Central memory CD4-positive, alpha-beta T cell (primary cell): ENCODE results near the gene CCDC172.

Experiments used
- DNase-seq: peaks from one replicate; pipeline ENCODE4 v3.0.0; 2022
- total RNA-seq, 3 experiments: gene quantifications; one replicate each; lab custom pipeline; 2026; lab: John Stamatoyannopoulos, UW

The CCDC172 gene, protein sequence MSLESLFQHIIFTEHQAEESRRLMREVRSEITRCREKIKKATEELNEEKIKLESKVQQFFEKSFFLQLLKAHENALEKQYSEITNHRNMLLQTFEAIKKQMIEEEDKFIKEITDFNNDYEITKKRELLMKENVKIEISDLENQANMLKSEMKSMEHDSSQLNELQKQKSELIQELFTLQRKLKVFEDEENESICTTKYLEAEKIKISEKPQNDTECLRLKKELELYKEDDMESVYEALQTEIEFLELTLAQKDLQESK
- 0 reads per million in 3 experiments for total RNA-seq

DNA sequence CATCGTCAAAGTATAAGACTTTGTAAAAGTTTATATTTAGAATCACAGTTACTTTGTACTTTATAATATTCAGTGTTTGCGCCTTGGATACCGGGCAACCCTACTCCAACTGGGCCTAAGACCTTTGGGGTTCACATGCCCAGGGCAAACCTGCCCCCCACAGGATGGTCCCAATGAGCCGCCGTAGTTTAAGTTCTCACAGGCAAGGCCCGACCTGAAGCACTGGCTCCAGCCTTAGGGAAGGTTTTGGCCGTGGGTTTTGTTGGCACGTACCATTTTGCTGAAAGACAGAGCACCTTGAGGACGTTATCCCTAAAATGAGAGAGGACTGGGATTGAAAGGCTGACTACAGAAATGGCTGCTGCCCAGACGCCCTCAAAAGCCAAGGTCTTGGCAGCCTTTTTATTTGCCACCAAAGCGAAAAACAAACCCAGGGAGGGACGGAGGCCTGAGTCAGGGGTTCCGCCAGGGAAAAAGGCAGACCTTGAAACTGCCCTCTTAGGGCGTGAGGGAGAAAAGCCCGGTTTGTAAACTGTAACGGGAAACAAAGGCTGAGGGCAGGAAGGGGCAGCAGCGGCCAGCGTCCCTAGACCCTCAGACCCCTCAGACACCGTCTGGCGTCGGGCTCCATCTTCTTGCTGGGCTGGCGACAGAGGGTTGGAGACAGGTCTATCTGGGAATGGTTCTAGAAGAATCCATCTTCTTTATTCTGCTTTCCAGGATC lies at the start of gene CCDC172:
Gene CCDC172 (plus strand): TSS at position 222 of the 724 bp plus-strand sequence. CDS start 564 bp downstream, outside the sequence.
- DNase-seq, result no peak

DNA sequence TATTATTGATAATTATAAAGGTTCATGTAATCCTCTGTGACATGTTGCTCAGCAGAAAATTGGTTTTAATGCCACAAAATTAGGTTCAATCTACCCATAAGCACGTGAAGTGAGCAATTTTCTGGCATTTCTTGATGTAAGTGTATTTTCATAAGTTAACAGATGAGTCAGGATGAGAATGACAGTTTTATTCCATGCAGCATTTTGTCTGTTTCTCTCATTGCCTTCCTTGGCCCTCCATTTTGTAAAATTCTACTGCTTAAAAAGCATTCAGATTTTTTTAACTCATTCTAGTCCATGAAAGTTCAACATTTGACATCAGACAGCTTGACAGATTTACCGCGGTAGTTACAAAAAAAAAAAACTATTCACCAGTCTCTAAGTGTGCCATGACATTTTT lies 47.3 kb upstream of the CCDC172 start:
- DNase-seq, result no peak

DNA sequence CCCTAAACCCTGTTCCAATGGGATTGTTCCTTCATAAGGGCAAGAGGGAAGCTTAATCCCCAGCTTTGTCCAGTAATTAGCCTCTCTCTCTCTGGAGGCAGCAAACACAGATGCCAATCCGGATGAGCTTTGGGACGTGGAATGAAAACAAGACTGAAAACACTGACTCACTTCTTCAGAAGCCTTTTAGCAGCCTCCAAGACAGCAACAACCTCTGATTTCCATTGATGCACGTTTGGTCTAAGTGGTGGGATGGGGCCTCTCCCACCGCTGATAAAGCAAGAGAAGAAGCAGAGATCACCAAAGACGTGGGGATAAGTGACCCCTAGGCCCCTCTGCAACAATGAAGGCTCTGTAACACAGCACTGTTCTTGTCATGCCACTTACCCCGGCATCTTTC lies 45.4 kb upstream of the CCDC172 start:
- DNase-seq, result no peak

DNA sequence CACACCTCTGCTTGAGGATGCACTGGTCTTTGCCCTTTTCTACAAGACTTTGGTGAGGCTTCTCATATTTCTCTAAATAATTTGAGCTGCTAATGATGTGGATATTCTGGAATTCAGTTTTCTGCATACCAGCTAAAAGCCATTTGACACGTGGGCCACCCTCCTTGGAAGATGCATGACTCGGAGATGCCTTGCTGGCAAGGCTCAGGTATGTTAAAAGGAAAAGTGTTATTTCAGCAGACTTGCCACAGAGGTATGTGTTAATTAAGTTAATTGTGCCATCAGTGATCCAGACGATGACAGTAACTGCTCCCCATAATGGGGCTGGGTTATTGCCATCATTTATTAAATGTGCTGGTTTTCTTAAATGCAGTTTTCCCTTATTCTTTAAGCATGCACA lies 42.5 kb upstream of the CCDC172 start:
- no peak for DNase-seq

DNA sequence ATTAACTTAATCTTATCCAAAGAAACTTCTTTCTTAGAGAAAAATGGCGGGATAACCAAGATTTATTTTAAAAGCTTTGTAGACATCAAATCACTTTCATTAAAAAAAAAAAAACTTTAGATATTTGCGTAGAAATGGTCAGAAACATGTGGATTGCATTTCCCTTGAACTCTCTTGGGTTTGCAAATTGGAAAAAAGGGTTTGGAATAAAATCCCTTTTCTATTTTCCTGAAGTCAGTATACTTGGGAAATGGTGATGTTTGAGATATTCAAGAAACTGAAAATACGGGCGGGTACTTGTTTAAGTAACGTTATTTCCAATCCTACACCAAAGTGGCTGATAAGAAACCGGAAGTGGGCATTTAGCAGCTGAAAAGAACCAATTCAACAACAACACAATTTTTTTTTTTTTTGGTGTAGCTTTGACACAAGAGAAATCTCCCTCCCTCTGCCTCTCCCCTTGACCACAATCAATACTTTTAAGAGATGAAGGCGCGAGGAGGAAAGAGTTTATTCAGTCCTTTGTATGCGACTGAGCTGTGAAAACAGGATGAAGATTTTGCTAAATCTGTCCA lies 37.5 kb upstream of the CCDC172 start:
- no peak for DNase-seq

DNA sequence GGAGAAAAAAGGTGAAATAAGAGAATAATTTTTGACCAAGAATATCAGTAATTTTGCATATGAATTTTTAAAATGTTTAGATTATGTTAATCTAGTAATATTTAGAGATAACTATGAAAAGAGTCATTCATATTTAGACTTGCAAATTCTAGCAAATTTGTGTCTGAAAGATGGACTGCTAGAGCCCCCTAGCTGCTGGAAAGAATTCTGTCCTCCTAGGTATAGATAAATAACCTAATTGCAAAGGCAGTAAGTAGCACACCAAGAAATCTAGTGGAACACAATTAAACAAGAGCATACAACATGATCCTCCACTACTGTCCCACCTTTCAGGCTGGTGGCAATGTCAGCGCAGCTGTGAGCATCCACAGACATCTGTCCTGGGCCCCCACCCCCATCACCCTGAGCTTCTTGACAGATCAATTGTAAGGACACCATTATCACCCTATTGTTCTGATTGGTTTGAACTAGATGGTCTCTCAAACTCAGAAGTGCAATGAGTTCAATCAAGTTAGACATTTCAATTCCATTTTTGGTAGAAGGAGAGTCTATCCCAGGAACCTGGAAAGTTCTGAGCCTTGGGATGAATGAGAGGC lies 36.2 kb upstream of the CCDC172 start:
- DNase-seq, result no peak

DNA sequence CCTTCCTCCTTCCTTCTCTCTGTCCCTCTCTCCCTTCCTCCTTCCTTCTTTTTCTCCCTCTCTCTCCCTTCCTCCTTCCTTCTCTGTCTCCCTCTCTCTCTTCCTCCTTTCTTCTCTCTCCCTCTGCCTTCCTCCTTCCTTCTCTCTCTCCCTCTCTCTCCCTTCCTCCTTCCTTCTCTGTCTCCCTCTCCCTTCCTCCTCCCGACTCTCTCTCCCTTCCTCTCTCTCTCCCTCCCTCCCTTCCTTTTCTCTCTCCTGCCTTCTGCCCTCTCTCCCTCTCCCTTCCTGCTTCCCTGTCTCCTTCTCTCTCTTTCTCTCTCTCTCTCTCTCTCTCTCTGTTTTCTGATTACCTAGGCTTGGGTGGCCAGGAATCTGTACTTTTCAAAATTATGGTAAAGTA lies 34.6 kb upstream of the CCDC172 start:
- no peak for DNase-seq

DNA sequence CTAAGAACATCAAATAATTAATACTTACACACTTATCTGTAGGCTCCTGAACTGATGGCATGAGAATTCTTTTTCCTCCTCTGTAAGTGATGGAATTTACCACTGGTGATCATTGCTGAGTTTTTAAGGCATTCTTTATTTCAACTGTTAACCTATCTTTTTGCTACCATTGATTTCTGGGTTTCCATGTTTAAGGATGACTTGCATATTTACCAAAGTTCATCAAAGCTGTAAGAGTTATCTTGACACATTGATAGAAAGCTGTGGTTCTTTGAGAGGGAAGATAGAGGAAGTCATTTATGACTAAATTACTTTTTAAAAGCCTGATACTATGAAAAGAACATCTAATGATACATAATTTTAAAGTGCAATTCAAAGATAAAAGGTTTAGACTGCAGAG lies 31.8 kb upstream of the CCDC172 start:
- no peak for DNase-seq

DNA sequence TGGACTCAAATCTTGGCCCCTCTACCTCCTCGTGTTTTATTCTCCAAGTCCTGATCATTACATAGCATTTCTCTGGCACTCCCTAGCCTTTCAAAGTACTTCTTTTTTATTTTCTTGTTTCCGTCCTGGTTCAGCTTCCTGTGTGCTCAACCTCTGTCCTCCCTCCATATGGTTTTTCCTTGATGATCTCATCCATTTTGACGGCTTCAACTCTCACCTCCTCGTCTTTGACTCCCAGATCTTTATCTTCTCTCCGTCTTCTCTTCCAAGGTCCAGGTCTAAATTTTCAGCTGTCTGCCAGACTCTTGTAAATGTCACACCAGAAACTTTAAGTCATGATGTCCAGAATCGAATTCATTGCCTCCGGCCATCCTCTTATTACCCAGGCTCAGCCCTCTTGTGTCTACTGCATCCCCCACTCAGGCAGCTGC lies 27.9 kb upstream of the CCDC172 start:
- no peak for DNase-seq

DNA sequence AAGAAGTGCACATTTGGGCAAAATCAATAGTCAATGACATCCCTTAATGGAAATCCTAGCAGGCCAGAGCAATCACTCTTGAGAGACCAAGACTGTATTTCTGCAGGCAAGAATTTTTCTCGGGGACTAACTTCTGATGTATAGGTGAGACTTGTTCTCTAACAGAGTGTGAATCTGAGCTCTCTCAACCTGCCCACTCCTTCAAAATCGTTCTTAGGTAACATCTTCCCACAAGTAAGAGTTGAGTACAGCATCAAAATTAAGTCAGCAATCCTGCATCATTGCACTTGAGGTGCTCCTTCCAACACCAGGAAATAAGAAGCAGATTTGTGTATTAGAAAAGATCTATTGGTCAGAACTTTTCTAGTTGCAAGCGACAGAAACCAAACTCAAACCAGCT lies 25.7 kb upstream of the CCDC172 start:
- DNase-seq, result no peak

DNA sequence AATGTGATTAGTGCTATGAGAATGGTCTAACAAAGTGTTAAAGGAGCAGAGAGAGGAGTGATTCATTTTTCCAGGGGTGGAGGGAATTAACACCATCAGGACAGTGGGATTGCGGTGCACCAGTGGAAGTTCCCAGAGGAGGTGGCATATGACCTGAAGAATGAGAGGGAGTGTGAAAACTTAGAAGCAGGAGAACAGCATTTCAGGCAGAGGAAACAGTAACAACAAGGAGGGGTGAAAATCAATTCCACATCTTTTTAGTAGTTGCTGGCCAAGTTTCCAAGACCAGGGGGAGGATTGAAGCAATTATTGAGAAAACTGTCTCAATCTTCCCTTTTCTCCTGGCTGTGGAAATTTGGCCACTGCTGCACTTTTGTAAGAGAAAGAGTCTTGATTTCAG lies 23.7 kb upstream of the CCDC172 start:
- DNase-seq, result no peak

DNA sequence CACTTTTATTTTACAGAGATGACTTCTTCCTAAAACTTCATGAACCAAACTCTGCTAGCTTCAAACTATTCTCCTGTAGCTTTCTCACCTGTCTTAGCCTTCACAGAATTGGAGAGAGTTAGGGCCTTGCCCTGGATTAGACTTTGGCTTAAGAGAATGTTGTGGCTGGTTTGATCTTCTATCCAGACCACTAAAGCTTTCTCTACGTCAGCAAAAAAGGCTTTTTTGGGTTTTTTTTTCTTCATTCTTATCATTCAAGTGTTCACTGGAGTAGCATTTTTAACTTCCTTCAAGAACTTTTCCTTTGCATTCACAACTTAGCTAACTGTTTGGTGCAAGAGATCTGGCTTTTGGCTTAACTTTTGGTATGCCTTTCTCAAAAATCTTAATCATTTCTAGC lies 19.3 kb upstream of the CCDC172 start:
- DNase-seq, result no peak

DNA sequence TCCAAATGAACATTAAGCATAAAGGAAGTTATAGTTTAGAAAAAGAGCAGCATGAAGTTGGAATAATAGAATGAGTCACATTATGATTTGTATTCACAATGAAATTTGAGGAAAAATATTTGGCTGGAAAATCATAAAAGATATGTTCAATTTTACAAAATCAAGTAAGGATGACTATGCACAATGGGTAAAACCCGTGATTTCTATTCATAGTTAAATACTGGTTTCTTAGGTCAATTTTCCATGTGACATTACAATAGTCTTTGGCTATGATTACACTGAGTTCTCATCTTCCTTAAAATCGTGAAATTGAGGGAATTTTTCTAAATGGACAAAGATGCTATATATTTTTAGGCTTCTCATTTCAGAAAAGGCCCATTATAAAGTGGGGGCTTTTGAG lies 17.4 kb upstream of the CCDC172 start:
- no peak for DNase-seq

DNA sequence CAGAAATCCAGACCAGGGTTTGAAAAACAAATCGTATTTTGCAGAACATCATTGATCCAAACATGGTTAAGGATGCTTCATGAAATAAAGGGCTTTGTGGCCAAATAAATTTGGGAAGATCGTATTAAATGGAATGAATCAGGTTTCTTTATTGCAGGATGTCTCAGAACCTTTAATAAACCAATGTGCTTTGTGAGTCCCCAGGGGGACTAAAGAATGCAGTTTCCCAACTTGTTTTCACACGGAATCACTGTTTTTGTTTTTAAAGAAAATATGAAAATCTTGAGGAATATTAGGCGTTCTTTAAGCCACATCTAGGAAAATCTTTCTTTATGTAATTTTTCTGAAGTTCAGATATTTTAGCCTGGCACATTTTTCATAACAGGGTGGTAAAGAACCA lies 16.8 kb upstream of the CCDC172 start:
- DNase-seq, result no peak

DNA sequence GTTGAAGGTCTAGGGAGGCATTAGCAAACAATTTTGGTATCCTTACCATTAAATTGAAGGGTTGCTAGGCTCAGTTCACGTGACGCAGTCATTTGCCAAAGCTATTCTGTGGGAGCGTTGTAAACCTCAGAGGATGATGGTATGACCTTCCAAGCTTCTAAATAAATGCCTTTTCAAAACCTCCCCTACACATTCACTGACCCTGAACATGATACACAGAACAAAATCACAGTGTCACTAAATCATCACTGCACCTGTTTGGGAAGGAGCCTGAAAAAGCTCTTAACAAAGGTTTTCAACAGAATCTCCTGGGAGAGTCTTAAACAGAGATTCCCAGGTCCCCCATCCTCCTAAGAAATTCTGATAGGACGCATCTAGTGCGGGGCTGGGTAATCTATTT lies 13.2 kb upstream of the CCDC172 start:
- no peak for DNase-seq

DNA sequence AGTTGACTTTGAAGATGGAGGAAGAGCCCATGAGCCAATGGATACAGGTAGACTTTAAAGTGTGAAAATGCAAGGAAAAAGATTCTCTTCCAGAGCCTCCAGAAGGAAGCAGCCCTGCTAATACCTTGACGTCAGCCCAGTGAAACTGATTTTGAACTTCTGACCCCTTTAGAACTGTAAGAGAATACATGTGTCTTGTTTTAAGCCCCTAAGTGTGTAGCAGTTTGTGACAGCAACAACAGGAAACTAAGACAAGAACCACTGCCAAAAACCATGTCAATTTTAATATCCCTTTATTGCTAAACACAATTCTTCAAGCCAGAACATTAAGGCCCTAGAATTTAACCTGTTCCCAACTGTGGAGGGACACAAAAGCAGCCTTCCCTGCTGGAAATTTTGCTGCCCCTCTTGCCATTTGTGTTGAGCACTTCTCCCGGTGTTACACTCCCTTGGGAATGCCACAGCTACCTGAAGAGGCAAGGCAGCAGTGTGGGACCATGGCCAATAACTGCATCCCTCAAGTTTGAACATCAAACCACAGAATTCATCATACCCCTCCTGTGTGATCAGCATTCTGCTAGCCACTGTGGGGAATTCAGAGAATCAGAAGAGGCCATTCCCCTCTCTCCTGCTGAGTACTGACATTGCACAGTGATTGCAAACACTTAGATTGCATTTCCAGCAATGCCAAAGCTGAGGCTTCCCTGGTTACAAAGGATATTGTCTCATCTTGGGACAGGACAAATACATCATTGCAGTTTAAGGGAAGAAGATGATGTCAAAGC lies 12.3 kb upstream of the CCDC172 start:
- no peak for DNase-seq

DNA sequence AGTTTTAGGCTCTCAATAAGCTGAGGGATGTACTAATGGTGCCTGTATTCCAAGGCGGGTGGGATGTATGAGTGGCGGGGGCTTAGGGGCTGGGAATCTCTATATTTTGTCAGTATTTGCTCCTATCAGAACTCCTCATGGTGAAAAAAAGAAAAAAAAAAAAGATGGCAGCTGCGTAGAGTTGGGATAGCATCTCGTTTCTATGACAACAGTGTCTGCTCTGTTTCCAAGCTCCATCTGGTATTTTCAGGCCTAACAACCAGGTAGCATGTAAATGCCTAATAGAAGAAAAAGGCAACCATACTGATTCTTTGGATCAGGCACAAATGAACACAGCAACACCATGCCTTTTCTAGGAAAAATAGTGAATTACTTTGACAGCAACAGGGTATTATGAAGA lies 11.7 kb upstream of the CCDC172 start:
- no peak for DNase-seq

DNA sequence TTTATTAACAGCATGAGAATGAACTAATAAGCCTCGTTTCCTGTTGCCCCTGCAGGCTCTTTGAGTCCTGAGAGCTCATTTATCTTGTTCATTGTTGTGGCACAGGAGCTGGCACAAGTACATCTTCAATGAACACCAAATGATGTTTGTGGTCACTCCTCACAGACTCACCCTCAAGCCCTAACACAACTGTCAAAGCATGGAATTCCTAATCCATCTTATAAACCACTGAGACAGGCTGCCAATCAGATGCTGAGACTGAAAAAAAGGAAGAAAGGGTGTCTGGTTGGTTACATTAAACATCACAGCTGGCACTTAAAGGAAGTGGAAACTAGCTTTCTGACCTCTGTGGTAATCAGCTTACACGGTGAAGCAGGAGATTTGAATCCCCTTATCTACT lies 7.7 kb upstream of the CCDC172 start:
- DNase-seq, result no peak

DNA sequence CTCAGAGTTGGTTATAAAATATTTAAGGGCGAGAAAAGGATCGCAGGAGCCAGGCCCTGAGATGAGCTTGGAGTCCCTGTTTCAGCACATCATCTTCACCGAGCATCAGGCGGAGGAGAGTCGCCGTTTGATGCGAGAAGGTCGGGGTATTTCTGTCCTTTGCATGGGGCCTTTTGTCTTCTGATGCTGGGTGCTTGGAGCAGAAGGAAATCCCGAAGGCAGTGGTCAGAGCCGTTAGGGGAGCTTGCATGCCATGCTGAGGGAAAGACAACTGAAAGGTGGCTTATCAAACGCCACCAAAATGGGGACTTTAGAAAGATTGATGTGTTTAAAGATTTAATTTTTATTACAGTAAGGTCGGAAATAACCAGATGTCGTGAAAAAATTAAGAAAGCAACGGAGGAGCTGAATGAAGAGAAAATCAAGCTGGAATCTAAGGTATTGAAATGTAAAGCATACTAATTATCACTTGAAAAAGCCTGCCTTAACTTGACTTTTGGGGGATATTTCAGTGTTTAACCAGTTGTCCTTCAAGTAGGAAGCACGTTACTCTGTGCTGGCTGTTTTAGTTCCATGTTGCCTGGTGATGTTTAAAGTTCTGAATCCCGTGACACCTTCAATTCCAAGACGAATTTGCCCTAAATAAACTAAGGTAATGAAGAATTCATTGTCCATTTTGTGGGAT lies 845 bp downstream of the CCDC172 start:
- DNase-seq, result no peak

DNA sequence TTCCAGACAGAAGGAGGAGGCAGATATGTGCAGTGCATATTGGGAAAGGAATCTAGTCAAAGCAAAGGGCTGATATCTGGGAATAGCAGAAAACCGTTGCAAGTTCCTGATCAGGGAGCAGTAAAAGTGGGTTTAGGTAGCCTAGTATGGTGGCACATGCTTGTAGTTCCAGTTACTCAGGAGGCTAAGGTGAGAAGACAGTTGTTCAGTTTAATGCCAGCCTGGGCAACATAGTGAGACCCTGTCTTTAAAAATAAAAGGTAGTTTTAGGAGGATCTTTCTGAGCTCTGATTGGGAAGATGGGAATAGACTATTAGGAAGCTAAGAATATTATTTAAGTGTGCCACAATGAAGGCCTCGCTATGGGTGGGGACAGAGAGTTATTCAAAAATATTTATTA lies 1.7 kb downstream of the CCDC172 start:
- no peak for DNase-seq

DNA sequence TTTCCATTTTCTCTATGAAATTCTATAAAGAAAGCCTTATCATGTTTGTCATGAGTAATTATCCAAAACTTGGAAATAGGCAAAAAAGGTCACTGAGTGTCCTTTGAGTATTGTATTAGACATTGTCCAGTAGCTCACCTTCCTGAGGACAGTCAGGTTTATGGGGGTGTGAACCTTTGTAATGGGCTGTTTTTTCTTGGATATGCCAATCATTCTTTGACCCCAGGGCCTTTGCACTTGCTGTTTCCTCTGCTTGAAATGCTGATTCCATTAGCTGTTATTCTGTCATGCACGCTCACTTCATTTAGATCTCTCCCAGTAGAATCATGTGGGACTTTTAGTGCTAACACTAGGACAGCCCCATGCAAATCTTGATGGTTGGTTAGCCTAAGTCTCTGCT lies 4.9 kb downstream of the CCDC172 start:
- DNase-seq, result no peak

DNA sequence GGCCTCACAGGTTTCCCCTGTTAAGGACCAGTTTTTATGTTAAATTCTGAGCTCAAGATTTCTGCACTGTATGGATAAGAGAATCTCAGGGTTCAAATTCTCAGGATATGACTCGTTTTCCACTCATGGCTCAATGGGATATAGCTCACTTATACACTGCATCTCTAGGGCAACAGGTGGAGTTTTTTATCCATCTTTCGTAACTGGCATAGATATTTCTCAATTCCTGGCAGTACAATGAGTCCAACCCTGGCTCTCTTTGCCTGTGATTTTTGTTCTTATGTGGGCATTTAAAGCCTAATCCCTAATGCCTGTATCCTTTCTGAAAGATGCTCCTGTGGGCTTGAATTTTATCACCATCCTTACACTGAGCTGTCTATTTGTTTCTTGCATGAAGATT lies 7.6 kb downstream of the CCDC172 start:
- no peak for DNase-seq
